Stimulated activated CD8-positive, alpha-beta memory T cell treated with anti-CD3 and anti-CD28 coated beads, Interleukin-4, amount 100 ng/mL, for 1 hour (primary cell): ENCODE results near the gene FNDC1.

Experiments used
- DNase-seq, 2 donors: peaks; one replicate each; pipeline ENCODE4 v3.0.0-alpha.2; 2020; ENCODE audit warnings: low read depth in 2 of 2, low spot score in 1 of 2

Gene FNDC1

GRCh38 chr6:159157431-159157830, 11.8 kb upstream of the FNDC1 start:
- DNase-seq = no peak

- DNase-seq = no peak
Observed at GRCh38 chr6:159161839-159162238, 7.4 kb upstream of the FNDC1 start.

- no peak for DNase-seq
Observed at GRCh38 chr6:159163901-159164370, 5.3 kb upstream of the FNDC1 start.

GRCh38 chr6:159168536-159169192, 536 bp upstream of the FNDC1 start:
- no peak for DNase-seq

- no peak for DNase-seq
Observed at GRCh38 chr6:159169557-159170332, 545 bp downstream of the FNDC1 start.

- no peak for DNase-seq
Observed at GRCh38 chr6:159170333-159170672, 1.1 kb downstream of the FNDC1 start.

GRCh38 chr6:159170999-159171712, 2.0 kb downstream of the FNDC1 start:
- DNase-seq = no peak

- DNase-seq = no peak
Observed at GRCh38 chr6:159172091-159172491, 2.9 kb downstream of the FNDC1 start.

GRCh38 chr6:159174263-159174969, 5.2 kb downstream of the FNDC1 start:
- DNase-seq = peak; percentile 20 to 21

- DNase-seq = no peak
Observed at GRCh38 chr6:159176913-159177312, 7.7 kb downstream of the FNDC1 start.

GRCh38 chr6:159178847-159179246, 9.6 kb downstream of the FNDC1 start:
- no peak for DNase-seq

- no peak for DNase-seq
Observed at GRCh38 chr6:159180001-159180400, 10.8 kb downstream of the FNDC1 start.

- no peak for DNase-seq
Observed at GRCh38 chr6:159181914-159182313, 12.7 kb downstream of the FNDC1 start.

- no peak for DNase-seq
Observed at GRCh38 chr6:159184559-159184958, 15.4 kb downstream of the FNDC1 start.

- DNase-seq = no peak
Observed at GRCh38 chr6:159190460-159190859, 21.3 kb downstream of the FNDC1 start.

- no peak for DNase-seq
Observed at GRCh38 chr6:159193923-159194322, 24.7 kb downstream of the FNDC1 start.

GRCh38 chr6:159194421-159194820, 25.2 kb downstream of the FNDC1 start:
- DNase-seq = no peak

- no peak for DNase-seq
Observed at GRCh38 chr6:159196430-159196975, 27.3 kb downstream of the FNDC1 start.

GRCh38 chr6:159197251-159197650, 28.1 kb downstream of the FNDC1 start:
- DNase-seq = no peak

GRCh38 chr6:159201336-159201735, 32.1 kb downstream of the FNDC1 start:
- no peak for DNase-seq
